ENCODE measurements around the gene MAPK14.
"Not testable (repeated sequence)": the region's sequence is repeated elsewhere in the genome, so short reads cannot be mapped to it uniquely, and the experiment has no call there.

MAPK14 gene

DNA sequence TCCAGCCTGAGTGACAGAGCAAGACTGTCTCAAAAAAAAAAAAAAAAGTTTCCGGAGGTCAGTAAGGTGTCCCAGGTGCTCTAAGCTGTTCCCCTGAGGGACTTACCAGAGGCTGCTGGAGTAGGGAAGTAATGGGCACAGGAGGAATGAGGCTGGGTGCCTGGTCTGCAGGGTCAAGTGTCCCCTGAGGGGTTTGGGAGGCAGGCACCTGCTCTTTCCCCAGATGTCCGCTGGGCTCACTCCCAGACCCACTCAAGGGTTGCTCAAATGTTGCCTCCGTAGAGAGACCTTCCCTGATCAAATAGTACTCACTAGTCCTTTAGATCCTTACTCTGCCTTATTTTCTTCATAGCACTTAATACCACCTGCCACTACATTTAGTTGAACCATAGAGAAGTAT, 97.3 kb downstream of the MAPK14 start:
- DNase-seq: no peak

DNA sequence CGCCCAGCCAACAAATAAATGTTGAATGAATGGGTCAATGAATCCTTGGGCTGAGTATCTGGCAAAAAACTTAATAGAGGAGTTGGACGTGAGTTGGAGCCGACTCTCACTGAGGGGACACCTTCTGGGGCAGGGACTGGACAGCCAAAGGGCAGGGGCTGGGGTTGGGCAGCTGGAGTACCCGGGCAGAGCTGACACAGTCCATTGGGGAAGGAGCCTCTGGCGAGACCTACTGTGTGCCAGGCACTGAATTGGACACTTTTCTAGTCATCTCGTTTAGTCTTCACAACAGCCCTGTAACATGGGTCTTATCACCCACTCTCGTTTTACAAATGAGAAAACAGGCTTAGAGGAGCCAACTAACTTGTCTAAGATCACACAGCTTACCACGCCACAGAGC, 98.0 kb downstream of the MAPK14 start:
- no peak for DNase-seq

DNA sequence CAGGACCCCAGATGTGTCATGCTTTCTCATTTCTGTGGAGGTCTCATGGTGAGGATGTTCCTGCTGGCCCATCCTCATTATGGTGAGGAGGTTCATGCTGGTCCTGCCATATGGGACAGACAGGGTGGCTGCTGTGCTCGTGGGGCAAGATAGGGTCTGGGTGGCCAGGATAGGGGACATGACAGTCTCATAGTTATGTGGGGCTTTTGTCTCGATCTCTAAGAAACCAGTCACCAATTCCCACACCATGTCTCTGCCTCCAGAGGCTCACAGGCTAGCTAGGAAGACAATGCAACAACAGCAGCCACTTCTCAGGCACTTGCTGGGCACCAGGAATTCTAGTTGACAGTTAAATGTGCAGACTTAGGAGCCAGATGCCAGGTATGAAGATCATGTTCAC, 98.5 kb downstream of the MAPK14 start:
- DNase-seq: no peak

DNA sequence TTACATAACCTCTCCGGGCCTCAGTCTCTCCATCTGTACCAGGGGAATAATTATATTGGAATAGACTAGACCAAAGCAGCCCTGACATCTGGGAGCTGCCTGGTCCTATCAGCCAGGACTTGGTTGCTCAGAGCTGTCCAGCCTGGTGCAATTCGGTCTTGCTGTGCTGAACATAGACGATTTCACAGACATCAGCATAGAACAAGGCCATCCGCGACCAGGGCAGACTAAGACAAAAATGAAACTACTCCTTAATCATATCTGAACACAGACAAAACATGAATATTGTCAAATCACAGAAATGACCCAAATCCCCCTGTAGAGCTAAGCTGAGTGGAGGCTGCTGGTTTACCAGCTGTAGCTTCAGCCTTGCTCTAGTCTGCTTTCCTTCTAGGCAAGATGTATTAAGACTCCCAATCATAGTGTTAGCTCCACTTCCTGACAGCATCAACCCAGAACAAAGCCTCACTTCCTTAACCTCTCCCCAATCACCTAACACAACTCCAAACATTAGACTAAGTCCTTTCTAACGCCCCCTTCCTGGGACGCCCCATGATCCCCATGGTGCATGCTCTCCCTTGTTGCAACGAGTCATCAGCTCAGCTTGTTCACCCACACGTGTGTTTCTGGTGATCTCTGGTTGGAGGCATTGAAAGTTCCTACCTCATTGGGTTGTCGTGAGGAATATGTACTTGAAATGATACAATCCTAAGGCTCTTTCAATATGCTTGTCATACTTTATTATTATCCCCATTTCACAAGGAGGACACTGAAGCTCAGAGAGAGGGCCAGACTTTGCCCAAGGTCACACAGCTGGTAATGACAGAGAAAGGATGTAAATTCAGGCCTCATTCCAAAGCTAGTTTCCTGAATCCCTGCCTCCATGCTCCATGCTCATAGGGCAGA, 99.2 kb downstream of the MAPK14 start:
- DNase-seq: no peak

- no peak for DNase-seq
Measured at GRCh38 chr6:36127462-36128016, 99.9 kb downstream of the MAPK14 start.

- no peak for DNase-seq
Measured at GRCh38 chr6:36128073-36128472, 100.5 kb downstream of the MAPK14 start.

- no peak for DNase-seq
Measured at GRCh38 chr6:36128793-36129192, 101.2 kb downstream of the MAPK14 start.

- not testable (repeated sequence) for DNase-seq
Measured at GRCh38 chr6:36129334-36129733, 101.7 kb downstream of the MAPK14 start.

DNA sequence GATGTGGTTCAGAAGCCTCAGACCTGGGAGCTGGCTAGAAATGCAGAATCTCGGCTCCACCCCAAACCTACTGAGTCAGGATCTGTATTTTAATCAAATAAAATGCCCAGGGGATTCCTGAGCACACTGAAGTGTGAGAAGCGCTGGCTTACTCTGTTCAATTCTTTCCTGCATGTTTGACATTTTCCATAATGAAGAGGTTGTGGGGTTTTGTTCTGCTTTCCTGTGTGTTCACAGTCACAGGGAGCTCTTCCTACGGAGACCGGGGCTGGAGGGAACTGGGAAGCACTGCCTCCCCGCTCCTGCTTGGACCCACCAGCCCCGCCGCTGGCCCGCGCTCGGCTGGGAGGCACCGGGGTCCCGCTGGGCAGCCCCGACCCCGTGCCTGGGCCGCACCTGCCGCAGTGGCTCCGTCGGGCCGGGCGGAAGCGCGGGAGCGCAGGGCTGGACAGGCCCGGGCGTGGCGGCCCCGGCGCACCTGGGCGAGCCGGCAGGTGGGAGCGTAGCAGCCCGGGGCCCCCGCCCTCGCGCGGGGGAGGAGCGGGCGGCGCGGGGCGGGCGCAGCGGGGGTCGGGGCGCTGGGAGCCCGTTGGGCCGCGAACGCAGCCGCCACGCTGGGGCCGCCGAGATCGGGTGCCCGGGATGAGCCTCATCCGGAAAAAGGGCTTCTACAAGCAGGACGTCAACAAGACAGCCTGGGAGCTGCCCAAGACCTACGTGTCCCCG, 102.5 kb downstream of the MAPK14 start, which contains the start of gene MAPK13:
TSS of gene MAPK13 (plus strand) at position 573 of the 726 bp plus-strand sequence. CDS start at position 643, 70 bp downstream.
- DNase-seq: peak; percentile 35

GRCh38 chr6:36130667-36131510, 103.3 kb downstream of the MAPK14 start:
- DNase-seq: peak; percentile 75

GRCh38 chr6:36131511-36132245, 104.1 kb downstream of the MAPK14 start:
- peak; percentile 42 for DNase-seq

DNA sequence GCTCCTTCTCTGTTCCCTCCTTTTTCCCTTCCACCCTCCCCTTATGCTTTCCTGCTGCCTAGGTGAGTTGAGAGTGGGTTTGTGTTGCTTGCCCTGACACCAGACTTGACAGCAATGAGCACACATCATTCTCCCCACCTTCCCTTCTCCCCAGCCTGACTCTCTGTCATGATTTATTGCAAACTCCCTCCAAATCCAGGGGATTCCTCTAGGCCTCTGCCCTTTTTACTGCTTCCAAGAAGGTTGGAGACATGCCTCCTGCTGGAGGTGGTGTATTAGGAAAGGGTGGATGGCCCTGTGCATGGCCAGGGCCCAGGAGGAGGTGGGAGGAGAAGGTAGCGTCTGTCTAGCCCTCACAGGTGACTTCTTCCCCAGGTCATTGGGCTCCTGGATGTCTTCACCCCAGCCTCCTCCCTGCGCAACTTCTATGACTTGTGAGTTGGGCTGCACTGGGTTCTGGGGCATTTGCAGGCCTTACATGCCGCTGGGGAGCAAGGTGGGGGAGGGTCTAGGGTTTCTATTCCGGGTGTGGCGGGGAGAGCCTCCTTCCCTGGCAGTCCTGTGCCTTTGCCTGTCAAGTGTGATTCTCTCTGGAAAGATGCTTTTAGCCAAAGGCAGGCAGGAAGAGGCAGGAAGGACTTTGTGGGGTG, 104.8 kb downstream of the MAPK14 start:
- DNase-seq: no peak

DNA sequence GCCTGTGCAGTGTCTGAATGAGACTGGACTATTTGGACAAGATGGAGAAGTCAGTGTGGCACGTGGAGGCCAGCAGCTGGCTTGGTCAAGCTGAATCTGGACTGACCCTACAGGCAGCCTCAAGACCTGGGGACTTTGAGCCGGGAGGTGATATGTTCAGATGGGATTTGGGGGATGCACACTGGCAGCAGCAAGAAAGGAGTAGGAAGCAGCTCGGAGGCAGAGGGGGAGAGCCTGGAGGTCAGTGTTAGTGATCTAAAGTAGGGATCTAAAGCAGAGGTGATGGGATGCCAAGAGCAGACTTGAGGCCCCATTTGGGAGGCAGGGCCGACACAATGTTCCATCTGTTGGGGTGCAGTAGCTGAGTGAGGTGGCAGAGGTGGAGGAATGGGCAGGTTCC, 105.5 kb downstream of the MAPK14 start:
- DNase-seq: no peak

DNA sequence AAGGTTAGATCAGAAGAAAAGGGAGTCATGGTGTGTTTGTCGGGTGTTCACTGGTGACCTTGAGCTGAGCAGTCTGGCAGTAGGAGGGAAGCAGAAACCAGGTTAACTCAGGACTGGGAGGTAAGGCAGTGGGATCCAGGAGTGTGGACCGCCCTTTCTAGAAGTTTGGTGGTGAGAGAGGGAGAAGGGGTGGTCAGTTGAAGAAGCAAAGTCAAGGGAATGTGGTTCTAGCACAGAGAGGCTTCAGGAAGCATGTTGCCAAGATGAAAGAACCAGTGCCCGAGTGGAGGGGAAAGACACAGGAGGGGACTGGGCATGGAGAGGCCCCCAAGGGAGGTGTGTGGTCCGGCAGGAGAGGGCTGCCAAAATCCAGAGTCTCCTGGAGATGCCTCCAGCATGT, 106.3 kb downstream of the MAPK14 start:
- DNase-seq: no peak

DNA sequence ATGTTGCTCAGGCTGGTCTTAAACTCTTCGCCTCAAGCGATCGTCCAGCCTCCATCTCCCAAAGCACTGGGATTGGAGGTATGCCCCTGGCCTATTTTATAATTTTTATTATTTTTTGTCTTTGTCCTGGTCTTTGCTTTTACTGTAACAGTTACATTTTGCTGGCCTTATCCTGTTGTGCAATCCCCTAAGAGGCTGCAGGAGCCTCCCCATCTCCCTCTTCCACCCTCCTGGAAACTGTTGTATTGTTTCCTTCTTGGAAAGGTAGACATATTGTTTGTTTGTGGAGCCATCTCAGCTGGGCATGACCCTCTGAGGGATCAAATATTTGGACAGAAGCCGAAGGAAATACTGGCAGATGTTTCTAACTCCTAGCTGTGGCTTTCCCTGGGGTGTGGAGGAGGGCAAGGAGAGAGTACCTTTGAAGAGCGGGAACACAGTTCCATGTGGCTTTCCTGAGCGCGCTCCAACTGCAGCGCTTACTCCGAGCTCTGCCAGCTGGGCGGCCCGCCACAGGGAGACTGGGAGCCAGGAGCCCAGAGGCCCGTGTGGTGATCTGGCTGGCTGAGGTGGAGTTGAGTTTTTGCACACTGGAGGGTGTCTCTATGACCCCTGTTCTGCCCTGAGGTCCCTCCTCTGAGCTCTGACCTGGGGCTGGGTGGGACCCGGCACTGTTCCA, 107.6 kb downstream of the MAPK14 start:
- DNase-seq: no peak

GRCh38 chr6:36136034-36136433, 108.4 kb downstream of the MAPK14 start:
- DNase-seq: no peak

- no peak for DNase-seq
Measured at GRCh38 chr6:36136551-36136950, 108.9 kb downstream of the MAPK14 start.

GRCh38 chr6:36138667-36139066, 111.1 kb downstream of the MAPK14 start:
- DNase-seq: no peak

- DNase-seq: no peak
Measured at GRCh38 chr6:36139431-36139830, 111.8 kb downstream of the MAPK14 start.

DNA sequence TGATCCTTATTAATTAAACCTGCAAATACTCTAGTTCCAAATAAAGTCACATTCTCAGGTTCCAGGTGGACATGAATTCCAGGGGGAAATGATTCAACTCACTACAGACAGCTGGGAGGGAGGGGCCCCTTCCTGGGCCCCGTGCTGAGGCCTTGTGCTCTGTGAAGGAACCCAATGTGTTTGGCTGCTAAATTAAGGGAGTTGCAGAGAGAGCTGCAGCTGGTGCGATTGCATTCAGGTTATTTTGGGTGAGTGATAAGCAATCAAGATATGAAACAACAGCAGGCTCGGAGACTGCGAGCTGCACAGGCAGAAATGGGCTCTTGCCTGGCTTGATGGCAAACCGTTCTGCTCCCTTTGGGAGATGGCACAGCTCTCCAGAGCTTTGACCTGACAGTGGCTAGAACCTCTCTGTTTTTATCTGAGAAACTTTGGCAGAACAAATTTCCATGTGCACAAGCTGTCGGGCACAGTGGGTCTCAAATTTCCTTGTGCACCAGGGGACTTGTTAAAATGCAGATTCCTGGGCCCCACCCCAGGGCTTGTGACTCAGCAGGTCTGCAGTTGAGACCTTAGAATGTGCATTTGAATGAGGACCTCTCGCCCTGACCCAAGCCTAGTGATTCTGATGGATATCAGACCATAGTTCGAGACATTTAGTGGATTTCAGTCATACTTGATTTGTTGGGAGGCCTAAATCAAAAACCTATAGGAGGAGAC, 112.5 kb downstream of the MAPK14 start:
- DNase-seq: no peak
